GM18951 (cell line): Measurements from ENCODE around the gene DNAJC3.
"Not testable (repeated sequence)": the region's sequence is repeated elsewhere in the genome, so short reads cannot be mapped to it uniquely, and the experiment has no call there.

ENCODE experiments used
- POLR2A ChIP-seq: IDR thresholded peaks from 4 replicates; pipeline ENCODE4 v1.6.1; 2011; ENCODE audit warnings: mild to moderate bottlenecking; ENCODE audit not compliant: insufficient read length, insufficient read depth; ENCODE audit errors: extremely low read depth
- in situ Hi-C: fragments of 300-500 bp; cut with MboI; formaldehyde crosslinking; loops from one replicate; pipeline ENCODE4 v1.12.0; 2022; ENCODE audit warnings: low sequenced_read_pairs, mixed read lengths, inconsistent platforms; ENCODE audit not compliant: unreplicated experiment

DNAJC3 gene

DNA sequence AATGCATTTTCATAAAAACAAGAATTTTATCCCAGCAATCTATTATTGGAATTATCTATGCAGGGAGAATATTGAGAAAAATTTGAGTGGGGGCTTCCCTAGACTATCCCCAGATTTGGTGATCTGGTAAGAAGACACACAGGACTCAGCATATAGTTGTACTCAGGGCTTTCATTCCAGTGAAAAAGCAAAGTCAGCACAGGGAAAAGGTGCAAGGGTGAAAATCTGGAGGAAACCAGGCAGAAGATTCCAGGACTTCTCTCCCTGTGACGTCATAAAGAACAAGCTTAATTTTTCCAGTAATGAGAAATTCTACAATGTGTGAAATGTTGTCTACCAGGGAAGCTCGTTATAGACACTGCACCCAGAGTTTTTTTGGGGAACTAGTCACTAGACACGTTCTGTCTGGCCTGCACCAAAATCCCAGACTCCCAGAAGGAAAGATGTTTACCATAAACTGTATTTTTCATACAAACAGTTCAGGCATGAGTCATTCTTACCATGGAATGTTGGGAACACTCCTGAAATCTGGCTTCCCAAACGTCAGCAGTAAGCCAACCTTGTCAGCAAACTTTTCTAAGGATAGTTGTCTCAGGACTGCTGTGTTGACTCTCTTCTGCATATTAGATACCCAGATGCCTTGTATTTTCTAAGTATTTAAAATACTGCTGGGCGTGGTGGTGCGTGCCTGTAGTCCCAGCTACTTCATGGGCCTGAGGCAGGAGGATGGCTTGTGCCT, 107.4 kb downstream of the DNAJC3 start:
- no peak for TF ChIP-seq POLR2A
- in situ Hi-C loops, result no loop called here

- no peak for TF ChIP-seq POLR2A
- in situ Hi-C loops, result no loop called here
These were observed 108.0 kb downstream of the DNAJC3 start for GRCh38 chr13:95784900-95785290.

DNA sequence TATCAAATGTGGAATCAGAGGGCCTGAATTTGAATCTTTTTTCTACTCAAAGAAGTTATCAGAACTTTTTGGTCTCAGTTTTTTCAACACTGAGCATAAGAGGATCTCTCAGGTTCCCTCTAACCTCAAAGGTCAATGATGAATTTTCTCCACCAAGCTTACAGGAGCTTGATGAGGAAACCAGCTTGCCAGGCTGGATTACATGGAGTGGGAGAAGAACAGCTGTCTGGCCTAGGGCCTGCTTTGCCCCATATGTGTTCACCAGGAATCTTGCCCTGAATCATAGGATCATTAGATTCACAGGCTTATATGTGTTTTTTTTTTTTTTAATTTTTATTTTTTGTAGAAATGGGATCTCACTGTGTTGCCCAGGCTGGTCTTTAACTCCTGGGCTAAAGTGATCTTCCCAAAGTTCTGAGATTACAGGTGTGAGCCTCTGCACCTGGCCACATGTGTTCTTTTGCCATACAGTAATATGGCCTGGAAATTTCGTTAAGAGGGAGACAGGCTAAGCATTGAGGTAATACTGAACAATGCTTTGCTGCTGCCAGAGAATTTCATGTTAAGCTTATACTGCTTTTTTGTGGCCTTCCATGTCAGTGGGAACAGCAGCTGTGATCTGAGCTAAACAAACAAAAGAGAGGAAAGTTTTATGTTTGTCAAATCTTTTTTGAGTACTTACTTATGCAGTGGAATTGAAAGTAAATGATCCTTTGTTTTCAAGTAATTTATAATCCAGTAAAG, 110.6 kb downstream of the DNAJC3 start:
- TF ChIP-seq POLR2A, result no peak
- in situ Hi-C loops, result no loop called here

DNA sequence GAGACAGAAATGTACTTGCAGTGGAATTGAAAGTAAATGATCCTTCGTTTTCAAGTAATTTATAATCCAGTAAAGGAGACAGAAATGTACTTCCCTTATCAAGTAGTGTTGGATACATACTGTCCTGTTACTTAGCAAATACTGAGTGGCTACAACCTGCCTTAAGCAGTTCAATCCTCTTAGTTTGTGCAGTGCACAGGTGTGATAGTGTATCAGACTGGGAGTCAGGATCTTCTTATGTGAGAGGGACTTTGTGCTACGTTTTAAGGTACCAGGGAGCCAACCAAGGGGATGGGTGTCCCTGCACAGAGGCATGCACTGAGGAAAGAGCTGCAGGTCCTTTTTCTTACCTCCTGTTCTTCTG, 111.1 kb downstream of the DNAJC3 start:
- in situ Hi-C loops, result no loop called here
- no peak for TF ChIP-seq POLR2A

DNA sequence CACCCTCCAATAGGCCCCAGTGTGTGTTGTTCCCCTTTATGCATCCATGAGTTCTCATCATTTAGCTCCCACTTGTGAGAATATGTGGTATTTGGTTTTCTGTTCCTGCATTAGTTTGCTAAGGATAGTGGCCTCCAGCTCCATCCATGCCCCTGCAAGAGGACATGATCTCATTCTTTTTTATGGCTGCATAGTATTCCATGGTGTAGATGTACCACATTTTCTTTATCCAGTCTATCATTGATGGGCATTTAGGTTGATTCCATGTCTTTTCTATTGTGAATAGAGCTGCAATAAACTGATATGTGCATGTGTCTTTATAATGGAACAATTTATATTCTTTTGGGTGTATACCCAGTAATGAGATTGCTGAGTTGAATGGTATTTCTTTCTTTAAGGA, 112.4 kb downstream of the DNAJC3 start:
- in situ Hi-C loops, result not testable (repeated sequence)

DNA sequence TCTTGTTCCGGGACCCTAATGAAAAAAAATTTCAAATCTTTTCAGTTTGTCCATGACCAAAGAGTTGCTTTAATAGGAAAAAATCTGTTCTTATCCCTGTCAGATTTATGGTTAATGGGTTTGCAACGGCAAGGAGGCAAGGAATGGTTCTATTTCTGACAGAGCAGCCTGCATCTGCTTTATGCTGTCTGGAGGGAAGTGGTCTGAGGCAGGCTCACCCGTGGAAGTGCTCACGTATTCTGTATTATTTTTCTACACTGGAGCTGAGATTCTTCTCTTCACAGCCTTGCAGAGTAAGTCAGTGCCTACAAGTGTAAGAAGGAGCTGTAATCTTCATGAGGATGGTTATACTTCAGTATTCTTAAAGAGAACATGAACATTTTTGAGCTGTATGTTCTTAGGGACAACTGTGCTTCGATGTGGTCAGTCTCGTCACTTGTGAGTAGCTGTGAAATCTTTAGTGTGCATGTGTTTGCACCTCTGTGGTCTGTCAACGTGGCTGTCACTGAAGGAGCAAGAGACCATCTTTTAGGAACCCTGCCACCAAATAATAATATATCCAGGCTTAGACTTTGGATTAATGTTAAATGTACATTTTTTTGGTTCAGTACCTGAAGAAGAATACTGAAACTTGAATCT, 114.3 kb downstream of the DNAJC3 start:
- TF ChIP-seq POLR2A, result no peak
- in situ Hi-C loops, result no loop called here

- in situ Hi-C loops, result no loop called here
- TF ChIP-seq POLR2A, result no peak
These were observed 116.1 kb downstream of the DNAJC3 start for GRCh38 chr13:95793018-95793555.

DNA sequence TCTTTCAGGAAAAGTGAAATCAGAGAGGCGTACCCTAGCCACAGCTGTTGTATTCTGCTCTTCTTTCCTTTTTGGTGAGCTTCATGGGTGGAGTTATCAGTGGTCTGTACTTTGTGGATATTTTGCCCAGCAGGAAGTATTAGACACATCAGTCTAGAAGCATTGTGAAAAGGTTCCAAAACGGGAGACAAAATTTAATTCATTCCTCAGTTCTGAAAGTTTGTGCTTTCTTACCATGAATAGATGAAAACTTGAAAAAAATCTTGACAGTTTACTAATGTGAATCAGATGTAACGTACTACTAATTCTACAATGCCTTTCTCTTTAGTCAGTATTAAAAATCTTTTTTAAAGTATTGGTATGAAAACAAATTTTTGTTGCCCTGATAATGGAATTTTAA, 116.8 kb downstream of the DNAJC3 start:
- in situ Hi-C loops, result no loop called here
- TF ChIP-seq POLR2A, result no peak

- TF ChIP-seq POLR2A, result no peak
- in situ Hi-C loops, result no loop called here
These were observed 120.1 kb downstream of the DNAJC3 start for GRCh38 chr13:95797016-95797415.

DNA sequence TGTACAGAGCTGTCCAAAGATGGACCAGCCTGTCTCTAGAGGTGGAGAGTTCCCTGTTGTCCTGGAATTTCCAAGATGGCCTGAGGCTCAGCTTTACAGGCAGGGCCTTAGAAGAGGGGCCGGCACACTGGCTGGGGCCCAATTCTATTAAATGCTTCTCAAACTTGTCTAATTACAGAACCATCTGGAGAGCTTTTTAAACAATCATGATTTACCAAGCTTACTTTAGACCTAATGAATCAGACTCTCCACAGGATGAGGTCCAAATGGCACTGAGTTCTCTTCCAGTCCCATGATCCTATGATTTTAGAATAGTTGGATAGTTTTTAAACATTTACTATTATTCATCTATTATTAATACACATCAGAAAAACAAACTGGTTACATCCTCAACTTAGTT, 123.5 kb downstream of the DNAJC3 start:
- TF ChIP-seq POLR2A, result no peak
- in situ Hi-C loops, result no loop called here

- TF ChIP-seq POLR2A, result no peak
- in situ Hi-C loops, result no loop called here
These were observed 124.9 kb downstream of the DNAJC3 start for GRCh38 chr13:95801825-95802224.

- no peak for TF ChIP-seq POLR2A
- in situ Hi-C loops, result no loop called here
These were observed 129.0 kb downstream of the DNAJC3 start for GRCh38 chr13:95805921-95806320.

GRCh38 chr13:95809429-95809828, 132.5 kb downstream of the DNAJC3 start:
- TF ChIP-seq POLR2A, result no peak
- in situ Hi-C loops, result no loop called here

- in situ Hi-C loops, result no loop called here
- TF ChIP-seq POLR2A, result no peak
These were observed 136.2 kb downstream of the DNAJC3 start for GRCh38 chr13:95813139-95813538.
